ENCODE data around the gene LRRC8D. TPM values are rescaled to one million over a fixed set of nuclear protein-coding genes. Genes with fewer than 3 reads are reported as not detected.
"Not testable (repeated sequence)": the region's sequence is repeated elsewhere in the genome, so short reads cannot be mapped to it uniquely, and the experiment has no call there.

Gene LRRC8D
- total RNA-seq, 2 donors from 2014 or later, result 23.8 to 33.8 TPM

DNA sequence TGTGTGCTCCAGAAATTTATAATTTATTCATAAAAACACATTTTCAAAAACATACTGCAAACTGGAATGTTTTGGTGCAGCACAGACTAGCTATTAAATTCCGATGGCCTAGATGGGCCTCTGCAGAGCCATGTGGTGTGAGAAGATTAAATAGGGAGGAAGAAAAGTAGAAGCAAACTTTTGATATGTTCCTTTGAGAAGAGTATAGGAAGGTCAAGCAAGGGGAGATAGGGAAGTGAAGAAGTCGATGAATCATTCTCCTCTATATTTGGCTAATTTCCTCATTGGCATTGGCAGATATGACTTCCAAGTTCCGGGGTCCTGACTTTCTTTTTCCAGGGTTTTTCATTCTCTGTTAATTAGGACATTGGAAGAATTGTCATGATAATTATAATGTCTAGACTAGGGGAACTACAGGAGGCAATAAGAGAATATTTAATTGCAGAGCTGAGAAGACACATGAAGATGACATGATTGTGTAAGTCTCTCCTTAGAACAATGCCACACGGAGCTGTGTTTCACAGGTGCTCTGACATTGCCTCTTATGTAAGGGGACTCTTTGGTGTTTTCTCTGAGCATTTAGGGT is 154.8 kb downstream of the LRRC8D start:
- Histone ChIP-seq H3K9ac (ENCODE audit: extremely low read depth, low read length, poor library complexity, severe bottlenecking) (no peak overlapping the region), H3K4me3 (ENCODE audit: low read length) (no peak overlapping the region), H3K36me3 (ENCODE audit: control insufficient read depth, insufficient read depth, low read length) (no peaks in the 10 kb centered on the region), H3K27ac (ENCODE audit: low read depth, low read length) (no peak overlapping the region), H3K4me1 (ENCODE audit: control insufficient read depth, insufficient read depth, low read length) (peaks cover 5% of the 10 kb centered on the region), H3K27me3 (ENCODE audit: control insufficient read depth, insufficient read depth, low read length, poor library complexity, severe bottlenecking) (no peaks in the 10 kb centered on the region), H3K9me3 (ENCODE audit: control insufficient read depth, low read length) (no peaks in the 10 kb centered on the region)
- WGBS, 2 experiments (ENCODE audit: insufficient coverage in 1 of 2, insufficient read length in 1 of 2), result 91 to 100% methylated on average over 3 to 4 of the region's 4 CpGs
- Mint-ChIP-seq H3K36me3 (ENCODE audit: low read depth) (no peaks in the 10 kb centered on the region), H3K4me1 (peaks cover 27% of the 10 kb centered on the region), H3K27ac (no peak overlapping the region), H3K9me3 (no peaks in the 10 kb centered on the region), H3K4me3 (no peak overlapping the region), H3K27me3 (ENCODE audit: insufficient read depth) (no peaks in the 10 kb centered on the region)
- TF ChIP-seq, protein P1, sequence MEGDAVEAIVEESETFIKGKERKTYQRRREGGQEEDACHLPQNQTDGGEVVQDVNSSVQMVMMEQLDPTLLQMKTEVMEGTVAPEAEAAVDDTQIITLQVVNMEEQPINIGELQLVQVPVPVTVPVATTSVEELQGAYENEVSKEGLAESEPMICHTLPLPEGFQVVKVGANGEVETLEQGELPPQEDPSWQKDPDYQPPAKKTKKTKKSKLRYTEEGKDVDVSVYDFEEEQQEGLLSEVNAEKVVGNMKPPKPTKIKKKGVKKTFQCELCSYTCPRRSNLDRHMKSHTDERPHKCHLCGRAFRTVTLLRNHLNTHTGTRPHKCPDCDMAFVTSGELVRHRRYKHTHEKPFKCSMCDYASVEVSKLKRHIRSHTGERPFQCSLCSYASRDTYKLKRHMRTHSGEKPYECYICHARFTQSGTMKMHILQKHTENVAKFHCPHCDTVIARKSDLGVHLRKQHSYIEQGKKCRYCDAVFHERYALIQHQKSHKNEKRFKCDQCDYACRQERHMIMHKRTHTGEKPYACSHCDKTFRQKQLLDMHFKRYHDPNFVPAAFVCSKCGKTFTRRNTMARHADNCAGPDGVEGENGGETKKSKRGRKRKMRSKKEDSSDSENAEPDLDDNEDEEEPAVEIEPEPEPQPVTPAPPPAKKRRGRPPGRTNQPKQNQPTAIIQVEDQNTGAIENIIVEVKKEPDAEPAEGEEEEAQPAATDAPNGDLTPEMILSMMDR (conservative IDR thresholded peaks at IDR 0.05), result no peak
- DNase-seq, result no peak

DNA sequence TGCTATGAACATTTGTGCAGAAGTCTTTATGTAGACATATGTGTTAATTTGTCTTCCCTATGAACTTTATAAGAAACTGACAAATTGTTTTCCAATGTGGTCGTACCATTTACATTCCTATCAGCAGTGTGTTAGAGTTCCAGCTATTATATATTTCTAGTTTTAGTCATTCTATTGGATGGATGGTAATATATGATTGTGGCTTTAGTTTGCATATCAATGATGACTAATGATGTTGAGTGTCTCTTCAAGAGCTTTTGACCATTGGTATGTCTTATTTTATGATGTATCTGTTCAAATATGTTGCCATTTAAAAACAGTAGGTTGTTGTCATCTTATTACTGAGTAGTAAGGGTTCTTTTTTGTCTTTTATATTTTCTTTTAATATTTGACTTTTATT is 157.9 kb downstream of the LRRC8D start:
- Histone ChIP-seq H3K4me1 (ENCODE audit: control insufficient read depth, insufficient read depth, low read length) (no peaks in the 10 kb centered on the region), H3K36me3 (ENCODE audit: control insufficient read depth, insufficient read depth, low read length) (no peaks in the 10 kb centered on the region), H3K9me3 (ENCODE audit: control insufficient read depth, low read length) (no peaks in the 10 kb centered on the region), H3K27me3 (ENCODE audit: control insufficient read depth, insufficient read depth, low read length, poor library complexity, severe bottlenecking) (no peaks in the 10 kb centered on the region), H3K9ac (ENCODE audit: extremely low read depth, low read length, poor library complexity, severe bottlenecking) (no peak overlapping the region), H3K4me3 (ENCODE audit: low read length) (no peak overlapping the region), H3K27ac (ENCODE audit: low read depth, low read length) (no peak overlapping the region)
- no peak overlapping the region for H3K27ac Mint-ChIP-seq
- DNase-seq, result no peak
- no peaks in the 10 kb centered on the region for H3K36me3 Mint-ChIP-seq (ENCODE audit: low read depth)
- H3K9me3 Mint-ChIP-seq, result peaks cover 2% of the 10 kb centered on the region
- no peaks in the 10 kb centered on the region for H3K27me3 Mint-ChIP-seq (ENCODE audit: insufficient read depth)
- 89 to 100% methylated on average over 1 of the region's 1 CpG for WGBS, 2 experiments (ENCODE audit: insufficient coverage in 1 of 2, insufficient read length in 1 of 2)
- H3K4me1 Mint-ChIP-seq, result peaks cover 4% of the 10 kb centered on the region
- no peak overlapping the region for H3K4me3 Mint-ChIP-seq
- TF ChIP-seq, protein P1 (conservative IDR thresholded peaks at IDR 0.05), result no peak

GRCh38 chr1:89980605-89981004 is 159.8 kb downstream of the LRRC8D start:
- 67 to 80% methylated on average over 1 to 4 of the region's 4 CpGs for WGBS, 2 experiments (ENCODE audit: insufficient coverage in 1 of 2, insufficient read length in 1 of 2)
- H3K9me3 ChIP-seq (ENCODE audit: control insufficient read depth, low read length), result no peaks in the 10 kb centered on the region
- no peak overlapping the region for H3K4me3 Mint-ChIP-seq
- no peaks in the 10 kb centered on the region for H3K36me3 ChIP-seq (ENCODE audit: control insufficient read depth, insufficient read depth, low read length)
- H3K27me3 ChIP-seq (ENCODE audit: control insufficient read depth, insufficient read depth, low read length, poor library complexity, severe bottlenecking), result no peaks in the 10 kb centered on the region
- H3K36me3 Mint-ChIP-seq (ENCODE audit: low read depth), result no peaks in the 10 kb centered on the region
- peaks cover 6% of the 10 kb centered on the region for H3K9me3 Mint-ChIP-seq
- H3K4me1 ChIP-seq (ENCODE audit: control insufficient read depth, insufficient read depth, low read length), result no peaks in the 10 kb centered on the region
- DNase-seq, result no peak
- TF ChIP-seq, protein P1 (conservative IDR thresholded peaks at IDR 0.05), result no peak
- H3K4me3 ChIP-seq (ENCODE audit: low read length), result no peak overlapping the region
- no peaks in the 10 kb centered on the region for H3K4me1 Mint-ChIP-seq
- H3K27me3 Mint-ChIP-seq (ENCODE audit: insufficient read depth), result no peaks in the 10 kb centered on the region
- H3K27ac ChIP-seq (ENCODE audit: low read depth, low read length), result no peak overlapping the region
- H3K27ac Mint-ChIP-seq, result no peak overlapping the region
- no peak overlapping the region for H3K9ac ChIP-seq (ENCODE audit: extremely low read depth, low read length, poor library complexity, severe bottlenecking)

DNA sequence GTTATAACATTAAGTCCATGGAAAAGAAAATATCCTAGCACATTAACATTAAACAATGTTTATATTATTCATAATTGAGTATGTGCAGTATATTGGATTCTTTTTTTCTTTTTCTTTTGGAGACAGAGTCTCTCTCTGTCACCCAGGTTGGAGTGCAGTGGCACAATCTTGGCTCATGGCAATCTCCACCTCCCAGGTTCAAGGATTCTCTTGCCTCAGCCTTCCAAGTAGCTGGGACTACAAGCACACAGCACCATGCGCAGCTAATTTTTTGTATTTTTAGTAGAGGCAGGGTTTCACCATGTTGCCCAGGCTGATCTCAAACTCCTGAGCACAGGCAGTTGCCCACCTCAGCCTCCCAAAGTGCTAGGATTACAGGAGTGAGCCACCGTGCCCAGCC is 162.0 kb downstream of the LRRC8D start:
- not testable (repeated sequence) for H3K9me3 Mint-ChIP-seq; H3K4me3 Mint-ChIP-seq; H3K27ac Mint-ChIP-seq; H3K36me3 Mint-ChIP-seq (ENCODE audit: low read depth); H3K27me3 Mint-ChIP-seq (ENCODE audit: insufficient read depth); H3K4me3 ChIP-seq (ENCODE audit: low read length); H3K27ac ChIP-seq (ENCODE audit: low read depth, low read length); H3K4me1 Mint-ChIP-seq; H3K9me3 ChIP-seq (ENCODE audit: control insufficient read depth, low read length); H3K4me1 ChIP-seq (ENCODE audit: control insufficient read depth, insufficient read depth, low read length); H3K27me3 ChIP-seq (ENCODE audit: control insufficient read depth, insufficient read depth, low read length, poor library complexity, severe bottlenecking); DNase-seq; H3K9ac ChIP-seq (ENCODE audit: extremely low read depth, low read length, poor library complexity, severe bottlenecking); H3K36me3 ChIP-seq (ENCODE audit: control insufficient read depth, insufficient read depth, low read length)
- 77 to 100% methylated on average over 1 to 2 of the region's 2 CpGs for WGBS, 2 experiments (ENCODE audit: insufficient coverage in 1 of 2, insufficient read length in 1 of 2)

GRCh38 chr1:89984564-89985116 is 163.8 kb downstream of the LRRC8D start:
- H3K9me3 ChIP-seq (ENCODE audit: control insufficient read depth, low read length); H3K27ac ChIP-seq (ENCODE audit: low read depth, low read length); H3K27me3 ChIP-seq (ENCODE audit: control insufficient read depth, insufficient read depth, low read length, poor library complexity, severe bottlenecking); H3K36me3 ChIP-seq (ENCODE audit: control insufficient read depth, insufficient read depth, low read length); DNase-seq; H3K4me3 Mint-ChIP-seq; H3K9me3 Mint-ChIP-seq; H3K4me1 Mint-ChIP-seq; H3K9ac ChIP-seq (ENCODE audit: extremely low read depth, low read length, poor library complexity, severe bottlenecking); H3K36me3 Mint-ChIP-seq (ENCODE audit: low read depth); H3K27ac Mint-ChIP-seq; H3K27me3 Mint-ChIP-seq (ENCODE audit: insufficient read depth); H3K4me1 ChIP-seq (ENCODE audit: control insufficient read depth, insufficient read depth, low read length); H3K4me3 ChIP-seq (ENCODE audit: low read length): not testable (repeated sequence)
- 97 to 100% methylated on average over 6 to 30 of the region's 33 CpGs for WGBS, 2 experiments (ENCODE audit: insufficient coverage in 1 of 2, insufficient read length in 1 of 2)
